GM18951 (cell line): ENCODE measurements around the gene TIAL1.
A peak's percentile ranks its signal among the peaks of the same experiment; 100 is the strongest.

Experiments used
- POLR2A ChIP-seq: IDR thresholded peaks from 4 replicates; pipeline ENCODE4 v1.6.1; 2011; ENCODE audit warnings: mild to moderate bottlenecking; ENCODE audit not compliant: insufficient read length, insufficient read depth; ENCODE audit errors: extremely low read depth
- in situ Hi-C: fragments of 300-500 bp; cut with MboI; formaldehyde crosslinking; loops from one replicate; pipeline ENCODE4 v1.12.0; 2022; ENCODE audit warnings: low sequenced_read_pairs, mixed read lengths, inconsistent platforms; ENCODE audit not compliant: unreplicated experiment

The TIAL1 gene

GRCh38 chr10:119596537-119597404 is at the start of gene TIAL1:
TIAL1 (minus strand) TSS chr10:119596964; CDS start chr10:119596465, 499 bp downstream.
- TF ChIP-seq POLR2A = peak; percentile 85
- in situ Hi-C loops = no loop called here

- no peak for TF ChIP-seq POLR2A
- in situ Hi-C loops = no loop called here
These were observed 48.2 kb upstream of the TIAL1 start for GRCh38 chr10:119644994-119645393.

- no peak for TF ChIP-seq POLR2A
- in situ Hi-C loops = no loop called here
These were observed 47.5 kb upstream of the TIAL1 start for GRCh38 chr10:119644205-119644814.

- TF ChIP-seq POLR2A = no peak
- in situ Hi-C loops = no loop called here
These were observed 46.8 kb upstream of the TIAL1 start for GRCh38 chr10:119643306-119644204.

GRCh38 chr10:119642556-119643111 is 45.9 kb upstream of the TIAL1 start:
- no peak for TF ChIP-seq POLR2A
- in situ Hi-C loops = no loop called here

GRCh38 chr10:119640875-119641526 is 44.2 kb upstream of the TIAL1 start:
- in situ Hi-C loops = no loop called here
- no peak for TF ChIP-seq POLR2A

GRCh38 chr10:119640384-119640783 is 43.6 kb upstream of the TIAL1 start:
- TF ChIP-seq POLR2A = no peak
- in situ Hi-C loops = no loop called here

- TF ChIP-seq POLR2A = no peak
- in situ Hi-C loops = no loop called here
These were observed 42.2 kb upstream of the TIAL1 start for GRCh38 chr10:119638982-119639381.

GRCh38 chr10:119637631-119638030 is 40.9 kb upstream of the TIAL1 start:
- TF ChIP-seq POLR2A = no peak
- in situ Hi-C loops = no loop called here

- TF ChIP-seq POLR2A = no peak
- in situ Hi-C loops = no loop called here
These were observed 37.4 kb upstream of the TIAL1 start for GRCh38 chr10:119634219-119634544.

GRCh38 chr10:119633538-119634218 is 36.9 kb upstream of the TIAL1 start:
- in situ Hi-C loops = no loop called here
- TF ChIP-seq POLR2A = no peak

GRCh38 chr10:119630300-119630699 is 33.5 kb upstream of the TIAL1 start:
- in situ Hi-C loops = no loop called here
- no peak for TF ChIP-seq POLR2A
